SU-DHL-6 (cell line): ENCODE measurements around the gene XRCC4.

Experiments
- H2AFZ ChIP-seq: fragments of 200-600 bp; sonication (generic); 2 replicates; pipeline ENCODE4 v1.6.1; 2014; ENCODE audit warnings: low read depth, mild to moderate bottlenecking, moderate library complexity, mixed read lengths, antibody characterized with exemption, low read length; ENCODE audit not compliant: severe bottlenecking
- H3F3A ChIP-seq: fragments of 200-600 bp; shearing (Covaris generic); 2 replicates; pipeline ENCODE4 v1.6.0; 2016; ENCODE audit warnings: antibody characterized with exemption, mild to moderate bottlenecking; ENCODE audit not compliant: insufficient read depth
- H3K27ac ChIP-seq: fragments of 200-600 bp; sonication (generic); 2 replicates; pipeline ENCODE4 v1.5.1; 2016; ENCODE audit warnings: low read depth, mild to moderate bottlenecking, low read length, moderate library complexity, mixed read lengths
- H3K27me3 ChIP-seq: fragments of 200-600 bp; sonication (generic), shearing (Covaris generic); 2 replicates; pipeline ENCODE4 v1.6.0; 2014; ENCODE audit warnings: mild to moderate bottlenecking, low read length
- H3K36me3 ChIP-seq: fragments of 200-600 bp; sonication (generic); 2 replicates; pipeline ENCODE4 v1.6.1; 2014; ENCODE audit warnings: mild to moderate bottlenecking, low read length, mixed read lengths
- H3K4me2 ChIP-seq: fragments of 300-600, 200-600 bp; shearing (Covaris generic), sonication (generic); 2 replicates; pipeline ENCODE4 v1.6.0; 2014; ENCODE audit warnings: low read length, low read depth, mild to moderate bottlenecking; ENCODE audit not compliant: poor library complexity, severe bottlenecking
- H3K4me3 ChIP-seq: fragments of 200-600 bp; sonication (generic); 2 replicates; pipeline ENCODE4 v1.5.1; 2014; ENCODE audit warnings: antibody characterized with exemption, low read length, mild to moderate bottlenecking, mixed read lengths; ENCODE audit not compliant: insufficient read depth, poor library complexity, severe bottlenecking
- H3K79me2 ChIP-seq: fragments of 200-600 bp; sonication (generic); 2 replicates; pipeline ENCODE4 v1.6.1; 2014; ENCODE audit warnings: mild to moderate bottlenecking, low read length, moderate library complexity; ENCODE audit not compliant: insufficient read depth
- H3K9ac ChIP-seq: fragments of 200-600 bp; sonication (generic); 2 replicates; pipeline ENCODE4 v1.7.0; 2014; ENCODE audit warnings: mild to moderate bottlenecking, low read length
- H3K9me2 ChIP-seq: fragments of 200-600 bp; sonication (generic); replicated peaks from 2 replicates; pipeline ENCODE4 v1.6.1; 2014; ENCODE audit warnings: low read length; ENCODE audit not compliant: insufficient read depth
- H3K9me3 ChIP-seq: fragments of 200-600 bp; sonication (generic); 2 replicates; pipeline ENCODE4 v1.6.1; 2014; ENCODE audit warnings: low read length, mixed read lengths; ENCODE audit not compliant: insufficient read depth
- H4K20me1 ChIP-seq: fragments of 200-600 bp; sonication (generic); 2 replicates; pipeline ENCODE4 v1.6.1; 2014; ENCODE audit warnings: low read depth, mild to moderate bottlenecking, antibody characterized with exemption, low read length, moderate library complexity, mixed read lengths
- CTCF ChIP-seq: fragments of 200-600 bp; sonication (generic); IDR thresholded peaks from one replicate; pipeline ENCODE4 v1.5.1; 2017; ENCODE audit warnings: antibody characterized with exemption, mild to moderate bottlenecking, low read length, moderate library complexity; ENCODE audit not compliant: insufficient read depth, poor library complexity, severe bottlenecking
- EZH2phosphoT487 ChIP-seq: fragments of 200-600 bp; sonication (generic), shearing (Covaris generic); conservative IDR thresholded peaks from 2 replicates; pipeline ENCODE4 v1.6.1; 2018; ENCODE audit warnings: mild to moderate bottlenecking, antibody characterized with exemption, low read length, moderate library complexity, mixed read lengths

Gene XRCC4

GRCh38 chr5:83371726-83372125 lies 294.4 kb downstream of the XRCC4 start:
- no peak for TF ChIP-seq CTCF
- no peak for TF ChIP-seq EZH2phosphoT487
- Histone ChIP-seq H3K27ac (no peak overlapping the region), H3K9ac (no peak overlapping the region), H2AFZ (no peak overlapping the region), H3K36me3 (no peaks in the 10 kb centered on the region), H4K20me1 (no peaks in the 10 kb centered on the region), H3F3A (no peaks in the 10 kb centered on the region), H3K9me3 (no peaks in the 10 kb centered on the region), H3K4me2 (no peak overlapping the region), H3K27me3 (no peaks in the 10 kb centered on the region), H3K9me2 (no peaks in the 10 kb centered on the region), H3K4me3 (no peak overlapping the region), H3K79me2 (no peaks in the 10 kb centered on the region)

- no peaks in the 10 kb centered on the region for H3K9me3 ChIP-seq
- H2AFZ ChIP-seq, result no peak overlapping the region
- no peaks in the 10 kb centered on the region for H3K79me2 ChIP-seq
- no peak overlapping the region for H3K4me3 ChIP-seq
- no peak overlapping the region for H3K27ac ChIP-seq
- H3F3A ChIP-seq, result no peaks in the 10 kb centered on the region
- H3K27me3 ChIP-seq, result no peaks in the 10 kb centered on the region
- H3K9ac ChIP-seq, result no peak overlapping the region
- no peak overlapping the region for H3K4me2 ChIP-seq
- no peaks in the 10 kb centered on the region for H3K36me3 ChIP-seq
- no peaks in the 10 kb centered on the region for H3K9me2 ChIP-seq
- H4K20me1 ChIP-seq, result no peaks in the 10 kb centered on the region
- no peak for TF ChIP-seq CTCF
- TF ChIP-seq EZH2phosphoT487, result no peak
These were observed 297.2 kb downstream of the XRCC4 start for GRCh38 chr5:83374547-83374946.

GRCh38 chr5:83375049-83375745 lies 297.9 kb downstream of the XRCC4 start:
- TF ChIP-seq CTCF (no peak), EZH2phosphoT487 (no peak)
- Histone ChIP-seq H3K79me2 (no peaks in the 10 kb centered on the region), H3K4me2 (no peak overlapping the region)

More at GRCh38 chr5:83375049-83375745, 297.9 kb downstream of the XRCC4 start:
- Histone ChIP-seq H3F3A (no peaks in the 10 kb centered on the region), H3K27me3 (no peaks in the 10 kb centered on the region), H4K20me1 (no peaks in the 10 kb centered on the region), H3K9me2 (no peaks in the 10 kb centered on the region), H3K9ac (no peak overlapping the region), H3K27ac (no peak overlapping the region), H3K36me3 (no peaks in the 10 kb centered on the region), H3K4me3 (no peak overlapping the region), H3K9me3 (no peaks in the 10 kb centered on the region), H2AFZ (no peak overlapping the region)
